ENCODE results near the gene COL11A2. TPM values are rescaled to one million over a fixed set of nuclear protein-coding genes. Genes with fewer than 3 reads are reported as not detected.

The COL11A2 gene
- total and polyA plus RNA-seq, 2 of the 13 experiments (the other 11 are each of a cell fraction or from before 2014, with no cell fraction given), result 0.55 TPM

DNA sequence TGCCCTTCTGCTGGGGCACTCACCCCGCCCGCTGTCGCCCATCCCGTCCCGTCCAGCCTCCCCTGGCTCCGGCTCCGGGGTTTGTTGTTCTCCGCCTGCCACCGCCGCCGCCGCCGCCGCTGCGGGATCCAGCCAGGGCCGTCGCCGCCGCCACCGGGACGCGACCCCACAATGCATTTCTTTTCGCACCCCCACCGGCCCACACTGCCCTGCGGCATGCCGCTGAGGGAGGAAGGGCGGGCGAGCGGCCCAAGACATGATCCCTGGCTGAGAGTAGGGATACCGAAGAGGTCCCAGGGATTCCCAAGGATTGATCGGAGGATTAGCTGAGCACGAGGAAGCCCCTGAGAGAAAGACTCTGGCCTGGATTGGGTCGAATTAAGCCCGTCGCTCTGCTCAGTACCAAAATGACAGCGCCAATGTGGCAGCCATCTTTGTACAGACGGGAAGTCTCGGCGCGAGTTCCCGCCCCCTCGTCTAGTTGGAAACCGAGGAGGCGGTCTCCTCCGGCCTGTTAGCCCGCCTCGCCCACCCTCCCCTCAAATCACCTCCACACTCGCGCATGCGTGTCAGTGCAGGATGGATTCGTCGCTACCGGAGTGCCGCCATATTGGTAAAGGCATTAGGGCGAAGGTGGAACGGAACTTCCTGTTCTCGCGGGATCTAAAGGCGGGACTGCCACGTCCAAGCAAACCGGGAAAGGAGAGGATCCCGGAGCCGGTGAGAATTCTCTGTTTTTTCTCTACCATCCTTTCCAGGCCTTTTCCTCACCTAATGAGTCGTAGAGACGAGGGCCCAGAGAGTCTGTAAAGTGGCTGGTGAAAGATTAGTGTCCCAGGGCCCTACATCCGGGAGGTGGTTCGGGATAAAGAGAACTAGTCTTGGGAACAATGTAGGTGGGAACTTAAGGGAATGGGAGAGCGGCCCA is 8.2 kb upstream of the COL11A2 start, which contains the start of the genes RXRB and SLC39A7 (continued):
- TF ChIP-seq ZNF777 (CRISPR knock-in tag; IDR thresholded peaks at IDR 0.05), result peak; percentile 82; the same call in 1 of the 2 replicates
- TF ChIP-seq, protein P1, sequence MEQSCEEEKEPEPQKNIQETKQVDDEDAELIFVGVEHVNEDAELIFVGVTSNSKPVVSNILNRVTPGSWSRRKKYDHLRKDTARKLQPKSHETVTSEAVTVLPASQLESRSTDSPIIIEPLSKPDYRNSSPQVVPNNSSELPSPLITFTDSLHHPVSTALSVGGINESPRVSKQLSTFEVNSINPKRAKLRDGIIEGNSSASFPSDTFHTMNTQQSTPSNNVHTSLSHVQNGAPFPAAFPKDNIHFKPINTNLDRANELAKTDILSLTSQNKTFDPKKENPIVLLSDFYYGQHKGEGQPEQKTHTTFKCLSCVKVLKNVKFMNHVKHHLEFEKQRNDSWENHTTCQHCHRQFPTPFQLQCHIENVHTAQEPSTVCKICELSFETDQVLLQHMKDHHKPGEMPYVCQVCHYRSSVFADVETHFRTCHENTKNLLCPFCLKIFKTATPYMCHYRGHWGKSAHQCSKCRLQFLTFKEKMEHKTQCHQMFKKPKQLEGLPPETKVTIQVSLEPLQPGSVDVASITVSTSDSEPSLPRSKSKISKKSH (CRISPR knock-in tag; IDR thresholded peaks at IDR 0.05; ENCODE audit: borderline replicate concordance), result peak; percentile 83
- peak; percentile 98 for TF ChIP-seq RBFOX2 (IDR thresholded peaks at IDR 0.05; ENCODE audit: low read depth, low read length)
- TF ChIP-seq, protein P2, sequence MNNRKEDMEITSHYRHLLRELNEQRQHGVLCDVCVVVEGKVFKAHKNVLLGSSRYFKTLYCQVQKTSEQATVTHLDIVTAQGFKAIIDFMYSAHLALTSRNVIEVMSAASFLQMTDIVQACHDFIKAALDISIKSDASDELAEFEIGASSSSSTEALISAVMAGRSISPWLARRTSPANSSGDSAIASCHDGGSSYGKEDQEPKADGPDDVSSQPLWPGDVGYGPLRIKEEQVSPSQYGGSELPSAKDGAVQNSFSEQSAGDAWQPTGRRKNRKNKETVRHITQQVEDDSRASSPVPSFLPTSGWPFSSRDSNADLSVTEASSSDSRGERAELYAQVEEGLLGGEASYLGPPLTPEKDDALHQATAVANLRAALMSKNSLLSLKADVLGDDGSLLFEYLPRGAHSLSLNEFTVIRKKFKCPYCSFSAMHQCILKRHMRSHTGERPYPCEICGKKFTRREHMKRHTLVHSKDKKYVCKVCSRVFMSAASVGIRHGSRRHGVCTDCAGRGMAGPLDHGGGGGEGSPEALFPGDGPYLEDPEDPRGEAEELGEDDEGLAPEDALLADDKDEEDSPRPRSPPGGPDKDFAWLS (CRISPR knock-in tag; IDR thresholded peaks at IDR 0.05; ENCODE audit: borderline replicate concordance), result no peak
- TF ChIP-seq, protein P3, sequence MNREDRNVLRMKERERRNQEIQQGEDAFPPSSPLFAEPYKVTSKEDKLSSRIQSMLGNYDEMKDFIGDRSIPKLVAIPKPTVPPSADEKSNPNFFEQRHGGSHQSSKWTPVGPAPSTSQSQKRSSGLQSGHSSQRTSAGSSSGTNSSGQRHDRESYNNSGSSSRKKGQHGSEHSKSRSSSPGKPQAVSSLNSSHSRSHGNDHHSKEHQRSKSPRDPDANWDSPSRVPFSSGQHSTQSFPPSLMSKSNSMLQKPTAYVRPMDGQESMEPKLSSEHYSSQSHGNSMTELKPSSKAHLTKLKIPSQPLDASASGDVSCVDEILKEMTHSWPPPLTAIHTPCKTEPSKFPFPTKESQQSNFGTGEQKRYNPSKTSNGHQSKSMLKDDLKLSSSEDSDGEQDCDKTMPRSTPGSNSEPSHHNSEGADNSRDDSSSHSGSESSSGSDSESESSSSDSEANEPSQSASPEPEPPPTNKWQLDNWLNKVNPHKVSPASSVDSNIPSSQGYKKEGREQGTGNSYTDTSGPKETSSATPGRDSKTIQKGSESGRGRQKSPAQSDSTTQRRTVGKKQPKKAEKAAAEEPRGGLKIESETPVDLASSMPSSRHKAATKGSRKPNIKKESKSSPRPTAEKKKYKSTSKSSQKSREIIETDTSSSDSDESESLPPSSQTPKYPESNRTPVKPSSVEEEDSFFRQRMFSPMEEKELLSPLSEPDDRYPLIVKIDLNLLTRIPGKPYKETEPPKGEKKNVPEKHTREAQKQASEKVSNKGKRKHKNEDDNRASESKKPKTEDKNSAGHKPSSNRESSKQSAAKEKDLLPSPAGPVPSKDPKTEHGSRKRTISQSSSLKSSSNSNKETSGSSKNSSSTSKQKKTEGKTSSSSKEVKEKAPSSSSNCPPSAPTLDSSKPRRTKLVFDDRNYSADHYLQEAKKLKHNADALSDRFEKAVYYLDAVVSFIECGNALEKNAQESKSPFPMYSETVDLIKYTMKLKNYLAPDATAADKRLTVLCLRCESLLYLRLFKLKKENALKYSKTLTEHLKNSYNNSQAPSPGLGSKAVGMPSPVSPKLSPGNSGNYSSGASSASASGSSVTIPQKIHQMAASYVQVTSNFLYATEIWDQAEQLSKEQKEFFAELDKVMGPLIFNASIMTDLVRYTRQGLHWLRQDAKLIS (CRISPR knock-in tag; IDR thresholded peaks at IDR 0.05), result no peak
- TF ChIP-seq, protein P4, sequence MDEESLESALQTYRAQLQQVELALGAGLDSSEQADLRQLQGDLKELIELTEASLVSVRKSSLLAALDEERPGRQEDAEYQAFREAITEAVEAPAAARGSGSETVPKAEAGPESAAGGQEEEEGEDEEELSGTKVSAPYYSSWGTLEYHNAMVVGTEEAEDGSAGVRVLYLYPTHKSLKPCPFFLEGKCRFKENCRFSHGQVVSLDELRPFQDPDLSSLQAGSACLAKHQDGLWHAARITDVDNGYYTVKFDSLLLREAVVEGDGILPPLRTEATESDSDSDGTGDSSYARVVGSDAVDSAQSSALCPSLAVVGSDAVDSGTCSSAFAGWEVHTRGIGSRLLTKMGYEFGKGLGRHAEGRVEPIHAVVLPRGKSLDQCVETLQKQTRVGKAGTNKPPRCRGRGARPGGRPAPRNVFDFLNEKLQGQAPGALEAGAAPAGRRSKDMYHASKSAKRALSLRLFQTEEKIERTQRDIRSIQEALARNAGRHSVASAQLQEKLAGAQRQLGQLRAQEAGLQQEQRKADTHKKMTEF (CRISPR knock-in tag; IDR thresholded peaks at IDR 0.05), result peak; percentile 97
- TF ChIP-seq, protein P5, sequence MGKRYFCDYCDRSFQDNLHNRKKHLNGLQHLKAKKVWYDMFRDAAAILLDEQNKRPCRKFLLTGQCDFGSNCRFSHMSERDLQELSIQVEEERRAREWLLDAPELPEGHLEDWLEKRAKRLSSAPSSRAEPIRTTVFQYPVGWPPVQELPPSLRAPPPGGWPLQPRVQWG (CRISPR knock-in tag; IDR thresholded peaks at IDR 0.05; ENCODE audit: borderline replicate concordance, low read depth), result no peak
- TF ChIP-seq CENPT (CRISPR knock-in tag; IDR thresholded peaks at IDR 0.05; ENCODE audit: low read depth), result no peak
- peak; percentile 78; the same call in 1 of the 2 replicates for TF ChIP-seq REPIN1 (CRISPR knock-in tag; IDR thresholded peaks at IDR 0.05; ENCODE audit: borderline replicate concordance, low read depth)
- no peak; the same call in 1 of the 2 replicates for TF ChIP-seq ZNF234 (CRISPR knock-in tag; conservative IDR thresholded peaks at IDR 0.05)
- 0 out of 2 replicates have a peak, but pooled peaks have one; percentile 74 for TF ChIP-seq STAT5B (CRISPR knock-in tag; IDR thresholded peaks at IDR 0.05)
- TF ChIP-seq ZNF101 (CRISPR knock-in tag; IDR thresholded peaks at IDR 0.05; ENCODE audit: borderline replicate concordance, low read depth), result 0 out of 2 replicates have a peak, but pooled peaks have one; percentile 67
- TF ChIP-seq, protein P6, sequence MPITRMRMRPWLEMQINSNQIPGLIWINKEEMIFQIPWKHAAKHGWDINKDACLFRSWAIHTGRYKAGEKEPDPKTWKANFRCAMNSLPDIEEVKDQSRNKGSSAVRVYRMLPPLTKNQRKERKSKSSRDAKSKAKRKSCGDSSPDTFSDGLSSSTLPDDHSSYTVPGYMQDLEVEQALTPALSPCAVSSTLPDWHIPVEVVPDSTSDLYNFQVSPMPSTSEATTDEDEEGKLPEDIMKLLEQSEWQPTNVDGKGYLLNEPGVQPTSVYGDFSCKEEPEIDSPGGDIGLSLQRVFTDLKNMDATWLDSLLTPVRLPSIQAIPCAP (CRISPR knock-in tag; IDR thresholded peaks at IDR 0.05; ENCODE audit: low read depth), result no peak
